ENCODE data around the gene FUT8. TPM values are rescaled to one million over a fixed set of nuclear protein-coding genes. Genes with fewer than 3 reads are reported as not detected.

Gene FUT8
- polyA plus RNA-seq, 1 of the 3 experiments (the other 2 are of a cell fraction): 31.7 TPM

GRCh38 chr14:65471038-65471878 lies 58.7 kb downstream of the FUT8 start:
- H3K4me3 ChIP-seq (ENCODE audit: low read depth in 2 of 2, low read length in 1 of 2): no peak overlapping the region
- H3K9me2 ChIP-seq: no peaks in the 10 kb centered on the region
- DNase-seq: no peak
- H3K4me1 ChIP-seq (ENCODE audit: control insufficient read depth in 1 of 2, insufficient read depth in 2 of 2, low read depth in 1 of 2, low read length in 1 of 2): peaks cover 0 to 17% of the 10 kb centered on the region in 2 experiments; a peak in 2 of 4 replicates
- WGBS (ENCODE audit: low lambda C conversion rate): 90% methylated on average over 5 of the region's 5 CpGs
- H3K27me3 ChIP-seq (ENCODE audit: insufficient read depth): no peaks in the 10 kb centered on the region
- no peak for TF ChIP-seq YY1 (IDR thresholded peaks at IDR 0.05; ENCODE audit: low read depth)
- TF ChIP-seq FOXJ3 (CRISPR knock-in tag; IDR thresholded peaks at IDR 0.05): no peak
- no peak for TF ChIP-seq CTCF (IDR thresholded peaks at IDR 0.05)
- TF ChIP-seq, protein P1, sequence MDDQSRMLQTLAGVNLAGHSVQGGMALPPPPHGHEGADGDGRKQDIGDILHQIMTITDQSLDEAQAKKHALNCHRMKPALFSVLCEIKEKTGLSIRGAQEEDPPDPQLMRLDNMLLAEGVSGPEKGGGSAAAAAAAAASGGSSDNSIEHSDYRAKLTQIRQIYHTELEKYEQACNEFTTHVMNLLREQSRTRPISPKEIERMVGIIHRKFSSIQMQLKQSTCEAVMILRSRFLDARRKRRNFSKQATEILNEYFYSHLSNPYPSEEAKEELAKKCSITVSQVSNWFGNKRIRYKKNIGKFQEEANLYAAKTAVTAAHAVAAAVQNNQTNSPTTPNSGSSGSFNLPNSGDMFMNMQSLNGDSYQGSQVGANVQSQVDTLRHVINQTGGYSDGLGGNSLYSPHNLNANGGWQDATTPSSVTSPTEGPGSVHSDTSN (IDR thresholded peaks at IDR 0.05): no peak
- TF ChIP-seq MEF2A (IDR thresholded peaks at IDR 0.05; ENCODE audit: borderline replicate concordance, low read depth): no peak
- no peak for TF ChIP-seq SMC3 (IDR thresholded peaks at IDR 0.05; ENCODE audit: low read depth, low read length)
- no peak for TF ChIP-seq ELF1 (IDR thresholded peaks at IDR 0.05)
- no peak overlapping the region for H3K9ac ChIP-seq
- no peaks in the 10 kb centered on the region for H3F3A ChIP-seq (replicated peaks; ENCODE audit: insufficient read depth)
- CTCF ChIA-PET: interaction anchor here (0.6 to 1.0 kb wide), 2 partner anchors 24 to 307 kb away, joined by 3 to 4 read pairs; no protein-coding TSS in a partner anchor
- H3K4me2 ChIP-seq: no peak overlapping the region
- peaks cover 7% of the 10 kb centered on the region; the same call in 1 of the 2 replicates for H4K20me1 ChIP-seq (ENCODE audit: insufficient read depth)
- no peaks in the 10 kb centered on the region for H3K36me3 ChIP-seq (replicated peaks in 1 of 2; ENCODE audit: control insufficient read depth in 1 of 2, insufficient read depth in 2 of 2, low read length in 1 of 2)
- POLR2A ChIA-PET: interaction anchor here (0.6 kb wide), 1 partner anchor 189 kb away, joined by 4 read pairs; no protein-coding TSS in a partner anchor
- peaks cover 74% of the 10 kb centered on the region for H3K79me2 ChIP-seq (ENCODE audit: insufficient read depth)
- H2AFZ ChIP-seq (ENCODE audit: low read depth): no peak overlapping the region
- H3K9me3 ChIP-seq: no peaks in the 10 kb centered on the region
- no peak overlapping the region for H3K27ac ChIP-seq (ENCODE audit: low read depth in 2 of 2, low read length in 1 of 2)

DNA sequence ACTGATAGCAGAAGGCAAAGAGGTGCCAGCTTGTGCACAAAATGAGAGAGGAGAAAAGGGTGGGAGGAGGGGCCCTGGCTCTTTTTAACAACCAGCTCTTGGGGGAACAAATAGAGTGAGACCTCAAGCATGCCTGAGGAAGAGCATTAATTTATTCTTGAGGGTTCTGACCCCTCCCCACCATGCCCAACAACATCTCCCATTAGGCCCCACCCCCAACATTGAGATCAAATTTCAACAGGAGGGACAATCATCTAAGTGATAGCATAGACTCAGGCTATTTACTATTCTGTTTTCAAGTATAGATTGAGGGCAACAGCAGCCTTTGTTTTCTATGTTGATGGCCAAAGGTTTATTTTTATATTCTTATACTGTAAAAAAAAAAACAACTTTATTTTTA lies 59.7 kb downstream of the FUT8 start:
- Histone ChIP-seq H3K4me3 (ENCODE audit: low read depth in 2 of 2, low read length in 1 of 2) (no peak overlapping the region), H3K27ac (ENCODE audit: low read depth in 2 of 2, low read length in 1 of 2) (no peak overlapping the region), H3K79me2 (ENCODE audit: insufficient read depth) (peaks cover 73% of the 10 kb centered on the region), H3K36me3 (replicated peaks in 1 of 2; ENCODE audit: control insufficient read depth in 1 of 2, insufficient read depth in 2 of 2, low read length in 1 of 2) (peaks cover 0 to 5% of the 10 kb centered on the region in 2 experiments), H3K9ac (no peak overlapping the region), H3K9me2 (no peaks in the 10 kb centered on the region), H3K4me1 (ENCODE audit: control insufficient read depth in 1 of 2, insufficient read depth in 2 of 2, low read depth in 1 of 2, low read length in 1 of 2) (peaks cover 0 to 17% of the 10 kb centered on the region in 2 experiments; a peak in 2 of 4 replicates), H3K27me3 (ENCODE audit: insufficient read depth) (no peaks in the 10 kb centered on the region), H2AFZ (ENCODE audit: low read depth) (no peak overlapping the region), H3F3A (replicated peaks; ENCODE audit: insufficient read depth) (no peaks in the 10 kb centered on the region), H3K4me2 (no peak overlapping the region), H3K9me3 (no peaks in the 10 kb centered on the region), H4K20me1 (ENCODE audit: insufficient read depth) (peaks cover 7% of the 10 kb centered on the region; the same call in 1 of the 2 replicates)
- TF ChIP-seq IRF3 (IDR thresholded peaks at IDR 0.05; ENCODE audit: low read depth, low read length): no peak
- POLR2A ChIA-PET: no interaction called here
- CTCF ChIA-PET: interaction anchor here (0.6 to 1.0 kb wide), 2 partner anchors 23 to 308 kb away, joined by 3 to 4 read pairs; no protein-coding TSS in a partner anchor
- no peak for DNase-seq
